GM20000 (cell line): Measurements from ENCODE around the gene LHX5.

ENCODE experiments used
- DNase-seq: peaks from one replicate; pipeline ENCODE4 v3.0.0; 2012; ENCODE audit warnings: low spot score
- TF ChIP-seq, protein P1 (sequence below): IDR thresholded peaks from 2 replicates; pipeline ENCODE4 v1.5.1; 2012; ENCODE audit warnings: mild to moderate bottlenecking, control low read depth; ENCODE audit errors: extremely low read depth, missing control alignments

Gene LHX5

DNA sequence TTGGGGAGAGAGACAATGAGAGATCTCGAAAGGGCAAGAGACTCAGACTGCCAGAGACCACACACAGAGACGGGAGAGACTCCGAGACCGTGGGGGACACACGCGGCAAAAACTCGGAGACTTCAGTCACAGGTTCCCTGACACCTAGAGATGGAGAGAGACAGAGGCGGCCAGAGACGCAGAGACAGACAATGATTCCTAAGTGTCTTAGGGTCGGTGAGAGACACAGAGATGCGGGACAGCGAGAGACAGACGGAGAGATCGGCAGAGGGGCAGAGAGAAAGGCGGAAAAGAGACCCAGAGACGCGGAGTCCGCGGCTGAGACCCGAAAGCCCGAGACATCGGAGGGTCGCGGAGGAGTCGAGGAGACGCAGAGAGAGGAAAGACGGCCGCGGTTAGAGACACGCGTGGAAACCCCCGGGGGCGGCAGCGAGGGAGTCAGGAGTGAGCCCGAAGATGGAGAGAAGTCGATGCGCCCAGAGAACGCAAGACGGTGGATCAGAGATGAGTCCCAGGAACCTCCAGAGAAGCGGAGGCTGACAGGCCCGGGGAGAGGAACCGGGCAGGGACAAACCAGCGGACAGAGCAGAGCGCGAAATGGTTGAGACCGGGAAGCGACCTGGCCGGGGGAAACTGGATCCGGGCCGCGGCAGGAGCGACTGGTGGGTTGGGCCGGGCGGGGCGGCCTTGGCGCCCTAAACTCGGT, 7.8 kb downstream of the LHX5 start:
- TF ChIP-seq, protein P1, sequence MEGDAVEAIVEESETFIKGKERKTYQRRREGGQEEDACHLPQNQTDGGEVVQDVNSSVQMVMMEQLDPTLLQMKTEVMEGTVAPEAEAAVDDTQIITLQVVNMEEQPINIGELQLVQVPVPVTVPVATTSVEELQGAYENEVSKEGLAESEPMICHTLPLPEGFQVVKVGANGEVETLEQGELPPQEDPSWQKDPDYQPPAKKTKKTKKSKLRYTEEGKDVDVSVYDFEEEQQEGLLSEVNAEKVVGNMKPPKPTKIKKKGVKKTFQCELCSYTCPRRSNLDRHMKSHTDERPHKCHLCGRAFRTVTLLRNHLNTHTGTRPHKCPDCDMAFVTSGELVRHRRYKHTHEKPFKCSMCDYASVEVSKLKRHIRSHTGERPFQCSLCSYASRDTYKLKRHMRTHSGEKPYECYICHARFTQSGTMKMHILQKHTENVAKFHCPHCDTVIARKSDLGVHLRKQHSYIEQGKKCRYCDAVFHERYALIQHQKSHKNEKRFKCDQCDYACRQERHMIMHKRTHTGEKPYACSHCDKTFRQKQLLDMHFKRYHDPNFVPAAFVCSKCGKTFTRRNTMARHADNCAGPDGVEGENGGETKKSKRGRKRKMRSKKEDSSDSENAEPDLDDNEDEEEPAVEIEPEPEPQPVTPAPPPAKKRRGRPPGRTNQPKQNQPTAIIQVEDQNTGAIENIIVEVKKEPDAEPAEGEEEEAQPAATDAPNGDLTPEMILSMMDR = no peak
- peak; percentile 38 for DNase-seq

DNA sequence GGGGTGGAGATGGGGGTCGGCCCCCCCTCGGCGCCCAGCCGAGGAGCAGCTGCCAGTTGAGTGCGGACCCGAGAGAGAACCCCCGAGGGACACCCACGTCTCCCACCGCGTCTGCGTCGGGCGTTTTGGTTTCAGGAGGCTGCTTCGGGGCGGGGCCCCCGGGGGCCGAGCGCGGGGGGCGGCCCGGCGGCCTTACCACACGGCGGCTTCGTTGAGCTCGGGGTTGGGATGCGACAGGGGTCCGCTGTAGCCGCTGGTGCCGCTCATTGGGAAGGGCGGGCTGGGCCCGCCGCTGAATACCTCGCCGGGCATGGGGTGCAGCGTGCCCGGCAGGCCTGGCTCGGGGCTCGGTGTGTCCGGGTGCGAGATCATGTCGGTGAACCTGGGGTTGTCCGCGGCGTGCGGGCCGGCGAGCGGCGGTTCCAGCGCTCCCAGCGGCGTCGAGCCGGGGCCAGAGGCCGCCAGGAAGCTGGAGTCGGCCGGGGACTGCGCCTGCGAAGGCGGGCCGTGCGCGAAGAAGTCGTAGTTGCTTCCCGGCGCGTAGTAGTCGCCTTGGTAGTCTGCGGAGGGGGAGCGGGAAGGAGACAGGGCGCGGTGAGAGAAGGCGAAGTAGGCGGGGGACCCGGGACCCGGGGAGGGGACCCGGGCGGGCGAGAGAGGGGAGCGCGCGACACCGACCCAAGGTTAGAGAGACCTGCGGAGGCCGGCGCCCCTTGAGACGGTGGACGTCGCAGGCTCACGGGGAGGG, 8.5 kb downstream of the LHX5 start:
- TF ChIP-seq, protein P1 = no peak

GRCh38 chr12:113462117-113462774, 9.4 kb downstream of the LHX5 start:
- peak; percentile 85 for DNase-seq
- TF ChIP-seq, protein P1 = peak; percentile 90

More for the DNA sequence above, 8.5 kb downstream of the LHX5 start:
- peak; percentile 24 for DNase-seq

DNA sequence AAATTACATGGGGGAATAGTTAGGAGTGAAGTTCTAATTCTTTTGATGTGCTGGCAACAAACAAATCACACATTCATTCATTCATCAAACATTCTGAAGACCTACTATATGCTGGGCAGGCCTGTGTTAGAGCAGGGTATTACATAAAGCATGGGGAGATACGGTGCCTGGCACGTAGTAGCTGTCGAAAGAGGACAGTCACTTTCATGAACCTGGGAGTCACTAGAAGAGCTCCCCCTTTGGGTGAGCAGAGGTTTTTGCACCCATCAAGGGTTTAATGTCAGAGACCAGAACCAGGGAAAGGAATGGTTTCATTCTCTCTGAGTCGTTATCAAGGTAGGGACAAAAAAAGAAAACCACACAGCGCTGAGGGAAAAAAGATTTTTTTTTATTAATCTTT, 10.0 kb downstream of the LHX5 start:
- peak; percentile 57 for DNase-seq
- TF ChIP-seq, protein P1 = peak; percentile 34

- TF ChIP-seq, protein P1 = no peak
- DNase-seq = no peak
Measured at GRCh38 chr12:113459981-113460380, 11.7 kb downstream of the LHX5 start.

GRCh38 chr12:113457710-113458109, 14.0 kb downstream of the LHX5 start:
- TF ChIP-seq, protein P1 = no peak
- no peak for DNase-seq

- no peak for DNase-seq
- TF ChIP-seq, protein P1 = no peak
Measured at GRCh38 chr12:113457185-113457584, 14.5 kb downstream of the LHX5 start.
